GM19372 (cell line): Measurements from ENCODE around the gene GRIP1.
A peak's percentile ranks its signal among the peaks of the same experiment; 100 is the strongest.

Experiments used
- ATAC-seq: cut with Tn5 transposase; IDR thresholded peaks from one replicate; pipeline ENCODE4 v1.9.1; 2021; ENCODE audit warnings: mild to moderate bottlenecking, low read depth, moderate library complexity; ENCODE audit not compliant: unreplicated experiment

Gene GRIP1

DNA sequence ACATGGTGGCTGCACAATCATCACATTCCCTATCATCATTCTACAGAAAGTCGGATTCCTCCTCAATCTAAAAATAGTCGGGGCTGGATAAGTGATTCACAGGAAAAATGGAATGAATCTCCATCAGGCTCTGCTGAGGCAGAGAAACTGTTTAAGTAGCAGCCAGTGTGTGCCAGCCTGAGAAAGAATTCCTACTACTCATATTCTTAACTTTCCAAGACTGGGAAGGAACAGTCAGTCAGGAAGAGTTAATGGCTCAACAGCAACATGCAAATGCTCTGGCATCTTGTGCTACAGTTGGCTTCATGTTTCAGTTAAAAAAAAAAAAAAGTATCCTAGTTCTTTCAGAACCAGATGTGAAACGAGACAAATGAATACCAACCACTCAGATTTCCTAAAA lies 187.0 kb downstream of the GRIP1 start:
- no peak for ATAC-seq

- ATAC-seq = no peak
Measured at GRCh38 chr12:66482351-66483203, 196.3 kb downstream of the GRIP1 start.

- ATAC-seq = no peak
Measured at GRCh38 chr12:66467932-66468331, 210.9 kb downstream of the GRIP1 start.

GRCh38 chr12:66461331-66461730 lies 217.5 kb downstream of the GRIP1 start:
- ATAC-seq = no peak

DNA sequence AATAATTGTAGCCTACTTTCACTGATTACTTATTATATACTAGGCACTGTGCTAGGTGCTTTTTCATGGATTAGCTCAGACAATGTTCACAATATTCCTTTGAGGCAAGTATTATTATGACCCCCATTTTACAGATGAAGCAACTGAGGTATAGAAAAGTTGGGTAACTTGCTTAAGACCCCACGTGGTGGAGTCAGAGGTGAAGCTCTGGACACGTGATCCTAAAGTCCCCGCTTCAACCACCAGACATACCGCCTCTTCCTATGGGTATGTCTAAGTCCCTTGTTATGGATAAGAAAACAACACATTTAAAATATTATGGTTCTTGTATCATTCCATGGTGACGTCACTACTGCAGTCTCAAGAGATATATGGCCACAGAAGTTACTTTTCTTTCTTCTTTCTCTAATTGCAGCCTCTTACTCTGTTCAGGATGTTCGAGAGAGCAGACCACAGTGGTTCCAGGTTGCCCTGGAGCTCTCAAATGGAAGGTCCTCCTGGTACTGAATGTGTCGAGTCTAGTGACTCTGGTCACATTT lies 218.9 kb downstream of the GRIP1 start:
- ATAC-seq = no peak

DNA sequence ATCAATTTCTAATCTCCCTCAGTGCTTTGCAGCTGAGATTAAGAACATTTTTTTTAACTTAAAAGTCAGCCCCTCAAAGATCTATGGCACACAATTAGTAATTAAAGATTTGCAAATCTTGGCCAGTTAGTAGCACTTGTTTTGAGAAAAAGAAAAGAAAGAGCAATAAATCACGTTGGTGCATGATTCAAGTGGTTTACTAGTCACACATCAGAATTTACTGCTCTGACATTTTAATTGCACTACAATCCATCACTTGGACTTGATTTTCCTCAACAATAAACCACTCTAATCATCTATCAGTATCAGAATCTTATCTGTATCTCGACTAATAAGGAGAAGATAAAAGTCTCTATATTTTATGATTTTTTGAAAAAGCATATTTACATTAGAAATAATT lies 222.3 kb downstream of the GRIP1 start:
- ATAC-seq = no peak

DNA sequence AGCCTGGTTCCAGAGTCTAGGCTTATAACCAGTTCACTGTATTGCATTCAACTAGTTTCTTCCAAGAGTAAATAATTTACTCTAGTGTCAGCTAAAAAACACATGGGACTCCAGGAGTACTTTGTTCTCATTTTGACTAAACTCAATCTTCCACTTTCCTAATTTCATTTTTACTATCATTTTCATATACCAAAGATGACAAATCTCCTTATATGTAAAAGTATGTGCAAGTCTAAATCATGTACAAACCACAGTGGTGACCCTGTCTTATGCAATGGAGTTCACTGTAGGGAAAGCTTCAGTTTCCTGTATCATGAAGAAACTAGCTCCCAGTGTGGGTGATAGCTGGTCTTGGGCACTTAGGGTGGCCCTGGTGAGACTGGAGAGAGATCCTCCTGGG lies 225.0 kb downstream of the GRIP1 start:
- peak; percentile 54 for ATAC-seq

DNA sequence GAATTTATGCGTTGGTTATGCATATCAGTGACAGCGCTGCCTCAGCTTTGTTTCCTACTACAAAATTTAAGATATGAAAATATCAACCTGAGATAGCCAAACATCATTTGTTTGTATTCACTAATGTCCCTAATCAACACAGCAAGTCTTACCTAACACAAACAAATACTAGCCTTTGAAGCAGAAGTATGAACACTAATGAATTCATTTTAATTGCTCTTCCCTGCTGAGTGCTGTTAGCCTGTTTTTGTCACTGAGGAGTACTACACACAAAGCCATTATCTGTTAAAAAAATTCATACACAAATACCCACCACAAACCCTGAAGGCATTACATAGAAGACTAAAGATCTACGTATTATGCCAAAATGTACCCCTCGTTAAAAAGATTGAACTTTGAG lies 225.8 kb downstream of the GRIP1 start:
- no peak for ATAC-seq

DNA sequence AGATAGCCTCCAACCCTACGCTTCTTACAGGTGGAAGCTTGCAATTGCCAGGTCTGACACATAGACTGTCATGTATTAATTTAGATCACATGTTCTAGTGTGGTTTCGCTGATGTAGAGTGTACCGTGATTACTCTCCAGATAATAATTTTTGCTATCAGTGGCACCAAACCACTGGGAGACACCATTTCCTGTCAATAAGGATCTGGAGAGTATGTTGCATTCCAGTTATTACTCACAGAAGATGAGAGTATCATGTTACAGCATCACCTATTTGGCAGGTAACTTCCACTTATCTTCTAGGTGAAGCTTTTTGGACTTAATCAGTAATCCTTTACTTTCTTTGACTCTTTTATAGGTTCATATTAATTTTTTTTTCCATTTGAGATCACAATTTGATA lies 229.3 kb downstream of the GRIP1 start:
- no peak for ATAC-seq

GRCh38 chr12:66447643-66448042 lies 231.2 kb downstream of the GRIP1 start:
- ATAC-seq = no peak

GRCh38 chr12:66446276-66446675 lies 232.6 kb downstream of the GRIP1 start:
- no peak for ATAC-seq

DNA sequence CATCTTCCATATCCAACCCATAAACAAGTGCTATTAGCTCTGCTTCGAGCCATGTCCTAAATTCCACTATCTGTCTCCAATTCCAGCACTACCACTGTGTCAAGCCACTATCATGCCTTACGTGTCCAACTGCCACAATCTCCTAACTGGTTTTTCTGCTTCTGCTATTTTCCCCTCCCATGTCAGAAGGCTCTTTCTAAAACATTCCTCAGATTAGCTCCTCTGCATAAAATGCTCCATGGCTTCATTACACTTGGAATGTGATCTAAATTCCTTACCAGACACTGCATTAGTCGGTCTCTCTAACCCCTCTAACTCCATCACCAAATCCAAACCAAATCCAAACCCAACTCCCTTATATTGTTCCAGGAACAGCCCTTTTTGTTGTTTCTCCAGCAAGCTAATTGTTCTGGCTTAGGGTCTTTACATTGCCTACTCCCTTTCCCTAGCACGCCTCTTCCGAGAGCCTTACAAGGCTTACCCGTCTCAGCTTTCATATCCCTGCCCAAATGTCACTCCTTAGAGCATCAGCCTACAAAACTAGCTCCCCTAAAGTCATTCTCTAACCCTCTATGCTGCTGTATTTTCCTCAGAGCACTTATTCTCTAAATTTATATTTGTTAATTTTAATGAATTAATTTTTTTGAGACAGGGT lies 236.8 kb downstream of the GRIP1 start:
- no peak for ATAC-seq

DNA sequence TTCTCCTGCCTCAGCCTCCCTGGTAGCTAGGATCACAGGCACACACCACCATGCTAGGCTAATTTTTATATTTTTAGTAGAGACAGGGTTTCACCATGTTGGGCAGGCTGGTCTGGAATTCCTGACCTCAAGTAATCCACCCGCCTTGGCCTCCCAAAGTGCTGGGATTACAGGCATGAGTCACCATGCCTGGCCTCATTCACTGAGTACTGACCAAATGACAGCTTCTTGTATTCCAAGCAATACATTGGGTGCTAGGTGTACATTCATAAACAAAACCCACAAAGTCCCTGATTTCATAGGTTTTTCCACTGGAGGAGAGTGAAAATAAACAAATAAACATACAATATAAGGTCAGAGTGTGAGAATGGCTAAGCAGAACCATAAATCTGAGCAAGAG lies 240.3 kb downstream of the GRIP1 start:
- no peak for ATAC-seq

DNA sequence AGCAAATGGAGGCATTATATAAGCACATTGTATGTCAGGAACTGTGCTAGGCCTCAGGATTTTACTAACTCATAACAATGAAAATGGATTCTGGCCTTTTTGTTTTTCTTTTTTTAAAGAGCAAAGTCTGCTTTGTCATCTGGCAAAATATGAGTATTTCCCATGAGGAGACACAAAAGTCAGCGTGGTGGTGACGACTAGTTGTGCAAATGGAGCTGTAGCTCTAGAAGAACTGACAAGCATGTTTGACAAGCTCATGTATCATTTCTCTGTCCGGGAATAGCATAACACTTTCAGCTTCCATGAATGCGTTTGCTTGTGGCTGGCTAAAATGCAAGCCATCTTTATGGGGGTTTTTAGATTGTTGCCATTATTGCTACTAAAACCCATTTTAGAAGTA lies 248.8 kb downstream of the GRIP1 start:
- ATAC-seq = no peak

DNA sequence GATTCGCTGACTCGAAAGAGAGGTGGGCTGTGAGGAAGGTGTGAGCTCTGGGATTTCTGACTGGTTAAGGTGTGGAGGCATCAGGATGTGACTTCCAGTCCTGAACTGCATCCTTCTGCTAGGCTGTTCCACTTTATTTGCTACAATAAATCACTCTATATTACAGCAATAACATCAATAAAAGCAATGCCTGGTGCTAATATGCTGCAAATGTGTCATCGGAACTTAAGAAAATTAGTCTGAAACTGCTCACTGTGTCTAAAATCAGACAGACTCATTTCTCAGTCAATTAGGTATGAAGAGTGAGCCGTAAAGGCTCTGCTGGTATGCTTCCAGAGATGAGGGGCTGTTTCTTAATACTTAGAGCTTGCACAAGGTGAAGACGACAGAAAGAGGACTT lies 250.0 kb downstream of the GRIP1 start:
- ATAC-seq = no peak

GRCh38 chr12:66428261-66428660 lies 250.6 kb downstream of the GRIP1 start:
- no peak for ATAC-seq

DNA sequence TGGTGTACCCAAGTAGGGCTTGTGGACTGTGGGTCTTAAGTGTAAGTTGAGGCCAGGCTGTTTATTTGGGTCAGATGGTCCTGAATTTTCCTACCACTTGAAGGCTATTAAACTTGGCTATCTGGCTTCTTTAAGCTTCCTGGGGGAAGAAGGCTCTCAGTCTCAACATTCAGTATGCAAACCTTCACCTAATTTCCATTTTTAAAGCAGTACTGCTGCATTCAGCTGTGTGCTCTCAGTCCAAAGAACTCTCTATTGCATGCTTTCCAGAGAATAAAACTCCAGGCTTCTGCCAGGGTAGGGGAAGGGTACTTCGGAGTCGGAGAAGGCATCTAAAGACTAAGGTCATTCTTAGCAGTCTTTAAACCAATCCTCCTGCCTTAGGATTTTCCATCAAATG lies 252.2 kb downstream of the GRIP1 start:
- no peak for ATAC-seq

DNA sequence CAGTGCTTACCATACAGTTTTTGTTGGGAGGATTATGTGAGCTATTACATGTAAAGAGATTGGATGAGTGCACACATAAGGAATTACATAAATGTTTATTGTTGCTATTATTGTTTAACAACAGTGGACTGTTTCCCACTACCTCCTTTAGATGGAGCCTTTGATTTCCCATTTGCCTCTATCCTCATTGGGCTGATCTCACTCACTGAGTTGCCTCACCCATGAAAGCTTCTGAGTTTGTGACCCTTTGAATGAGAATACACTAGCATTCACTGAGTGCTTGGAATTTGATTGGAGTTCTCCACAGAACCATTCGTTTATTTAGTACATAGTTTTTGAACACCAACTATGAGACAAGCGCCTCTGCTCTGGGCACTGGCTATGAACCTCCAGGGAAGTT lies 255.6 kb downstream of the GRIP1 start:
- ATAC-seq = no peak

DNA sequence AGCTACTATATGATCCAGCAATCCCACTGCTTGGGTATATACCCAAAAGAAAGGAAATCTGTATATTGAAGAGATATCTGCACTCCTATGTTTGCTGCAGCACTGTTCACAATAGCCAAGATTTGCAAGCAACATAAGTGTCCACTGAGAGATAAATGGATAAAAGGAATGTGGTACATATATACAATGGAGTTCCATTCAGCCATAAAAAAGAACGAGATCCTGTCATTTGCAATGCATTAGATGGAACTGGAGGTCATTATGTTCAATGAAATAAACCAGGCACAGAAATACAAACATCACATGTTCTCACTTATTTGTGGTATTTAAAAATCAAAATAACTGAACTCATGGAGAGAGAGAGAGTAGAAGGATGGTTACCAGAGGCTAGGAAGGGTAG lies 260.0 kb downstream of the GRIP1 start:
- no peak for ATAC-seq

DNA sequence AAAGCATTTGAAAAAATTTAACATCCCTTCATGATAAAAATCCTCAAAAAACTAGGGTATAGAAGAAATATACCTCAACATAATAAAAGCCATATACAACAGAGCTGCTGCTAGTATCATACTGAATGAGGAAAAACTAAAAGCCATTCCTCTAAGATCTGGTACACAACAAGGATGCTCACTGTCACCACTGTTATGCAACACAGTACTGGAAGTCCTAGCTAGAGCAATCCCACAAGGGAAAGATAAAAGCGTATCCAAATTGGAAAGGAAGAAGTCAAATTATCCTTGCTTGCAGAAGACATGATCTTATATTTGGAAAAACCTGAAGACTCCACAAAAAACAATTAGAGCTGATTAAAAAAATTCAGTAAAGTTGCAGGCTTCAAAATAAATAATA lies 261.7 kb downstream of the GRIP1 start:
- no peak for ATAC-seq

- ATAC-seq = no peak
Measured at GRCh38 chr12:66409195-66409871, 269.5 kb downstream of the GRIP1 start.
